Right renal cortex interstitium (tissue), 3 donors: ENCODE results near the gene SLC35B4. TPM values are rescaled to one million over a fixed set of nuclear protein-coding genes. Genes with fewer than 3 reads are reported as not detected.

Experiments
- polyA plus RNA-seq, 3 donors: library from polyadenylated mRNA; unstranded; fragments of 120-200 nt; gene quantifications; one replicate each; pipeline ENCODE4 v1.2.1, GENCODE V29; 2013; ENCODE audit not compliant: insufficient read length in 3 of 3

The SLC35B4 gene
- polyA plus RNA-seq, 3 donors, result 22.9 to 24.8 (median 24.2) TPM

Other genes starting within 250 kb of the SLC35B4 start
- 1 to 10 TPM; 1.2 to 1.9 (median 1.5) TPM for gene LRGUK, start 189.6 kb downstream of the SLC35B4 start, polyA plus RNA-seq
- 100 to 1,000 TPM in 2 of 3 donors, 10 to 100 TPM in 1; 96.0 to 120 (median 117) TPM for gene AKR1B1, start 142.2 kb upstream of the SLC35B4 start, polyA plus RNA-seq
- gene AKR1B10, start 210.6 kb upstream of the SLC35B4 start, polyA plus RNA-seq, result under 1 TPM in 1 of 3 donors, not detected in 2; 0.16 TPM
- under 1 TPM in 1 of 3 donors, not detected in 2; 0.11 TPM for gene AKR1B15, start 232.2 kb upstream of the SLC35B4 start, polyA plus RNA-seq